BJ (cell line): ENCODE results near the gene RMI2. TPM values are rescaled to one million over a fixed set of nuclear protein-coding genes. Genes with fewer than 3 reads are reported as not detected.
A peak's percentile ranks its signal among the peaks of the same experiment; 100 is the strongest.

Experiments used
- CTCF ChIA-PET: fragments of 350-600 bp; formaldehyde crosslinking; extraction: SDS; loops from one replicate; lab custom pipeline; 2021; ENCODE audit warnings: antibody characterized with exemption, inconsistent platforms; lab: Yijun Ruan, JAX
- POLR2A ChIA-PET: fragments of 300-600 bp; sonication (Branson Sonifier 250); formaldehyde crosslinking; extraction: SDS; loops from one replicate; lab custom pipeline; 2021; ENCODE audit warnings: antibody characterized with exemption; lab: Charles Lee
- DNase-seq: peaks from one replicate; pipeline ENCODE4 v3.0.0-alpha.2; 2011; ENCODE audit warnings: low read depth
- H3K27me3 ChIP-seq: 2 replicates; pipeline ENCODE4 v1.6.0; 2011; ENCODE audit warnings: low read length; ENCODE audit not compliant: control insufficient read depth, insufficient read depth
- H3K36me3 ChIP-seq: 2 replicates; pipeline ENCODE4 v1.5.1; 2011; ENCODE audit warnings: low read length; ENCODE audit not compliant: control insufficient read depth, insufficient read depth
- H3K4me3 ChIP-seq: 2 replicates; pipeline ENCODE4 v1.5.1; 2011; ENCODE audit warnings: low read depth, mild to moderate bottlenecking, control low read depth, low read length
- polyA plus RNA-seq: library from polyadenylated mRNA; depleted of rRNA; stranded (reverse); fragments of >200 nt; gene quantifications from 2 replicates; pipeline ENCODE4 v1.2.3, GENCODE V29; 2011
- TF ChIP-seq, protein P1 (sequence below): IDR thresholded peaks from 2 replicates; pipeline ENCODE4 v1.5.1; 2011; ENCODE audit warnings: low read depth, mild to moderate bottlenecking, control low read depth, inconsistent platforms, low read length, moderate library complexity; ENCODE audit not compliant: insufficient read depth

The RMI2 gene
- polyA plus RNA-seq, 1 experiment = 1.7 TPM

DNA sequence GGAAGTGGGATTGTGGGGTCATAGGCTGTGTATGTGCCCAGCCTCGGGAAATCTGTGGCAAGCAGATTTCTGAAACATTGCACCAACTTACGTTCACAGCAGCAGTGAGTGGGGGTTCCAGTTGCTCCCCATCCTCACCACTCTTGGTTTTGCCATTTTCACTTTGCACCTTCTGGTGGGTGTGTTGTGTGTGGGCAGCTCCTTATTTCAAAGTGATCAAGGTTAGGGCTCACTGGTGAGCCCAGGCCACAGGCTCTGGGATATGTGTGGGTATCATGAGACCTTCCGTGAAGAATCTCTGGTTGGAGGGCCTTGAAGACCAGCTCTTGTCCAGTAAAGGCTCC lies 34.7 kb upstream of the RMI2 start:
- no peaks in the 10 kb centered on the region for H3K27me3 ChIP-seq
- no peaks in the 10 kb centered on the region for H3K36me3 ChIP-seq
- ChIA-PET POLR2A (no interaction called here), CTCF (interaction anchor here (0.6 kb wide), 2 partner anchors 309 to 346 kb away, joined by 3 to 4 read pairs; no protein-coding TSS in a partner anchor)
- no peak for DNase-seq
- TF ChIP-seq, protein P1, sequence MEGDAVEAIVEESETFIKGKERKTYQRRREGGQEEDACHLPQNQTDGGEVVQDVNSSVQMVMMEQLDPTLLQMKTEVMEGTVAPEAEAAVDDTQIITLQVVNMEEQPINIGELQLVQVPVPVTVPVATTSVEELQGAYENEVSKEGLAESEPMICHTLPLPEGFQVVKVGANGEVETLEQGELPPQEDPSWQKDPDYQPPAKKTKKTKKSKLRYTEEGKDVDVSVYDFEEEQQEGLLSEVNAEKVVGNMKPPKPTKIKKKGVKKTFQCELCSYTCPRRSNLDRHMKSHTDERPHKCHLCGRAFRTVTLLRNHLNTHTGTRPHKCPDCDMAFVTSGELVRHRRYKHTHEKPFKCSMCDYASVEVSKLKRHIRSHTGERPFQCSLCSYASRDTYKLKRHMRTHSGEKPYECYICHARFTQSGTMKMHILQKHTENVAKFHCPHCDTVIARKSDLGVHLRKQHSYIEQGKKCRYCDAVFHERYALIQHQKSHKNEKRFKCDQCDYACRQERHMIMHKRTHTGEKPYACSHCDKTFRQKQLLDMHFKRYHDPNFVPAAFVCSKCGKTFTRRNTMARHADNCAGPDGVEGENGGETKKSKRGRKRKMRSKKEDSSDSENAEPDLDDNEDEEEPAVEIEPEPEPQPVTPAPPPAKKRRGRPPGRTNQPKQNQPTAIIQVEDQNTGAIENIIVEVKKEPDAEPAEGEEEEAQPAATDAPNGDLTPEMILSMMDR = no peak
- H3K4me3 ChIP-seq = no peak overlapping the region

- CTCF ChIA-PET = interaction anchor here (0.6 kb wide), 1 partner anchor 347 kb away, joined by 4 read pairs; no protein-coding TSS in a partner anchor
- TF ChIP-seq, protein P1 = no peak
- Histone ChIP-seq H3K36me3 (no peaks in the 10 kb centered on the region), H3K27me3 (no peaks in the 10 kb centered on the region), H3K4me3 (no peak overlapping the region)
- POLR2A ChIA-PET = no interaction called here
- DNase-seq = no peak
Measured at GRCh38 chr16:11310997-11311561, 34.2 kb upstream of the RMI2 start.

DNA sequence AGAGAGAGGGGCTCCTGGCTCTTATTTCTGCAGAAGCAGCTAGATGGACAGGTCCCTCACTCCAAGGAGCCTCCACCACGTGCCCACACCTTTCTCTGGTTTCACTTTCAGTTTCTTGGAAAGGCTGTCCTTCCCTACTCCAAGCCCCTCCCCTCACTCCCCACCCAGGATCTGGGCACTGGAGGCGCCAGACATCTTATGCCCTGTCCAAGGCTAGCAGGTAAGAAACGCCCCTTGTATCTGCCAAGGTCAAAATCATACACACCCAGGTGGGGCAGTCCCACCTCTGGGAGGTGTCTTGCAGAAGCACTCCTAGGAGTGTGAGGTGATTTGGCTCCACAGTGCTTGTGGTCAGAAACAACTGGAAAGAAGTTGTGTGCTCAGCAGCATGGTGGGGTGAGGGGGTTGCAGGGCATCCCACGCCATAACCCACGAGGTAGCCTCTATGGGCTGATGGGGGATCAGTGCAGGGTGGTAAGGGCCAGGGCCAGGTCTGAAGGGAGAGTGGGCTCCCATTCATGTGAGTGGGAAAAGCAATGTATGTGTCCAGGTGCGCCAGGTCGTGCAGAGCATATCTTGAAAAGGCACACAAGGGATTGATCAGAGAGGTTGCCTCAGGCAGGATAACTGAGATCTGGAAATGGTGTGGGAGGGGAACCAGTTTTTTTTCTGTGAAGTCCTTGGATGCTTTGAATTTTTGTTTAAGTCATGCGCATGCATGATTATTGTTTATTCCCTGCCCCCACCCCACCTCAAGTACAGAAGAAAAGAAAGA lies 32.4 kb upstream of the RMI2 start:
- no peak overlapping the region for H3K4me3 ChIP-seq
- CTCF ChIA-PET = no interaction called here
- peak; percentile 52 for DNase-seq
- H3K36me3 ChIP-seq = no peaks in the 10 kb centered on the region
- POLR2A ChIA-PET = no interaction called here
- no peaks in the 10 kb centered on the region for H3K27me3 ChIP-seq
- TF ChIP-seq, protein P1 = no peak

DNA sequence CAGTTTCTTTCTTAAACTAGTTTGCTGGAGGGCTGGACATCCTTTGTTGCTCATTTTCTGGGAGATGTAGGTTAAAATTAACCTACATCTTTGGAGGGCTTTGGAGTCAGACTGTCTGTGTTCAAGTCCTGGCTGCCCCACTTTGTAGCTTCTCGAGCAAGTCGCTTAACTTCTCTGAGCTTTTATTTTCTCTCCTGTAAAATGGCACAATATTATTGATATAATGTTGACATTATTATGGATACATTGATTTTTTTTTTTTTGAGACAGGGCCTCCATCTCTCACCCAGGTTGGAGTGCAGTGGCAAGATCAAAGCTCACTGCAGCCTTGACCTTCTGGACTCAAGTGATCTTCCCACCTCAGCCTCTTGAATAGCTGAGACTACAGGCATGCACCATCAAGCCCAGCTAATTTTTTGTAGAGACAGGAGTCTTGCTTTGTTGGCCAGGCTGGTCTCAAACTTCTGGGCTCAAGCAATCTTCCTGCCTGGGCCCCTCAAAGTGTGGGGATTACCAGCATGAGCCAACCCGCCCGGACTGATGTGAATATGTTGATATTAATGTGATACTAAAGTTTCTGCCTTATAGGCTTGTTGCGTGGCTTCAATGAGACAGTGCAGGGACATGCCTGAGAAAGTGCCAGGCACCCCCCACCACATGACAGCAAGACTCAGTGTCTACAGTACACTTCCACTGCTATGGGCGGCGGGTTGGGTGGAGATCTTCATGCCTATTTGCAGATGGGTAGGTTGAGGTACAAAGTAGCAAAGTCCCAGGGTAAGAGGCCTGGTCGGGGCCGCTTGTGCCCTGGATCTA lies 31.6 kb upstream of the RMI2 start:
- TF ChIP-seq, protein P1 = no peak
- Histone ChIP-seq H3K36me3 (no peaks in the 10 kb centered on the region), H3K27me3 (no peaks in the 10 kb centered on the region), H3K4me3 (no peak overlapping the region)
- CTCF ChIA-PET = no interaction called here
- DNase-seq = no peak
- POLR2A ChIA-PET = no interaction called here
